Esophagus squamous epithelium (tissue), 5 donors: ENCODE measurements around the gene CDH13. TPM values are rescaled to one million over a fixed set of nuclear protein-coding genes. Genes with fewer than 3 reads are reported as not detected.

Experiments used
- DNase-seq: peaks from one replicate; lab custom pipeline; 2025; lab: John Stamatoyannopoulos, UW
- H3K27ac ChIP-seq, 4 donors: fragments of 200-600 bp; sonication (generic); one replicate each; pipeline ENCODE4 v1.5.1; 2016 to 2019; ENCODE audit warnings: mild to moderate bottlenecking in 1 of 4
- H3K27me3 ChIP-seq, 4 donors: fragments of 200-600 bp; sonication (generic); 1 replicate in 3 of 4; 2 replicates in 1 of 4; pipeline versions ENCODE4 v1.5.1 to v1.6.0; 2017 to 2021; ENCODE audit warnings: antibody characterized with exemption in 1 of 4
- H3K36me3 ChIP-seq, 3 donors: fragments of 200-600 bp; sonication (generic); one replicate each; pipeline ENCODE4 v1.5.1; 2016 to 2019
- H3K4me1 ChIP-seq, 3 donors: fragments of 200-600 bp; sonication (generic); one replicate each; pipeline ENCODE4 v1.5.1; 2017 to 2019
- H3K4me3 ChIP-seq, 4 donors: fragments of 200-600 bp; sonication (generic); 1 replicate in 3 of 4; 2 replicates in 1 of 4; pipeline ENCODE4 v1.5.1; 2016 to 2019; ENCODE audit warnings: mild to moderate bottlenecking in 2 of 4, moderate library complexity in 1 of 4
- H3K9me3 ChIP-seq, 3 donors: fragments of 200-600 bp; sonication (generic); one replicate each; pipeline ENCODE4 v1.5.1; 2016 to 2019
- CTCF ChIP-seq, 6 experiments: fragments of 450-650 bp in 4 of 6; fragments of 200-600 bp in 2 of 6; sonication (generic) in 2 of 6; IDR thresholded peaks; one replicate each; pipeline ENCODE4 v1.5.1; 2016 to 2019; ENCODE audit warnings: antibody characterized with exemption in 6 of 6, mild to moderate bottlenecking in 4 of 6, moderate library complexity in 4 of 6
- POLR2A ChIP-seq, 4 donors: fragments of 450-650 bp; IDR thresholded peaks; one replicate each; pipeline ENCODE4 v1.6.1; 2017; ENCODE audit warnings: antibody characterized with exemption in 4 of 4, mild to moderate bottlenecking in 4 of 4, moderate library complexity in 3 of 4
- WGBS, 2 donors: methylation state at CpG; one replicate each; pipeline ENCODE4 v1.1.5; 2018; 5-methylcytosine and 5-hydroxymethylcytosine counted together
- intact Hi-C: fragments of 100-400 bp; cut with DNase I; formaldehyde crosslinking; loops from one replicate; pipeline ENCODE4 v1.15.0; 2022
- total RNA-seq, 4 donors: library from RNA; depleted of rRNA; stranded (reverse); fragments of >200 nt; gene quantifications; one replicate each; pipeline ENCODE4 v1.1.0, GENCODE V29; 2016
- donor health status: DM: yes; HTN: yes; CAD: no.

CDH13 gene
- total RNA-seq, 4 donors from 2014 or later, result 6.9 to 31.9 (median 21.1) TPM

GRCh38 chr16:83728492-83728891 is 1101.7 kb downstream of the CDH13 start:
- Histone ChIP-seq H3K4me3 (no peak overlapping the region), H3K27ac (no peak overlapping the region), H3K4me1 (no peaks in the 10 kb centered on the region), H3K36me3 (no peaks in the 10 kb centered on the region), H3K27me3 (no peaks in the 10 kb centered on the region), H3K9me3 (no peaks in the 10 kb centered on the region)
- WGBS, 2 donors, result 58 to 66% methylated on average over 6 of the region's 6 CpGs
- intact Hi-C loops, result no loop called here
- DNase-seq, result no peak
- TF ChIP-seq CTCF (IDR thresholded peaks at IDR 0.05) (no peak), POLR2A (IDR thresholded peaks at IDR 0.05) (no peak)

DNA sequence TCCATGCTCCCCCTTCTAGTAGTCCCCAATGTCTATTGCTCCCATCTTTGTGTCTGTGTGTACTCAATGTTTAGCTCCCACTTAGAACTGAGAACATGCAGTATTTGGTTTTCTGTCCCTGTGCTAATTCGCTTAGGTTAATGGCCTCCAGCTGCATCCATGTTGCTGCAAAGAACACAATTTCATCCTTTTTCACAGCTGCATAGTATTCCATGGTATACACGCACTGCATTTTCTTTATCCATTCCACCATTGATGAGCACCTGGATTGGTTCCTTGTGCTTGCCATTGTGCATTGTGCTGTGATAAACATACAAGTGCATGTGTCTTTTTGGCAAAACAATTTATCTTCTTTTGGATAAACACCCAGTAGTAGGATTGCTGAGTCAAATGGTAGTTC is 1104.0 kb downstream of the CDH13 start:
- Histone ChIP-seq H3K4me1 (no peaks in the 10 kb centered on the region), H3K27ac (no peak overlapping the region), H3K36me3 (no peaks in the 10 kb centered on the region), H3K27me3 (no peaks in the 10 kb centered on the region), H3K4me3 (no peak overlapping the region), H3K9me3 (no peaks in the 10 kb centered on the region)
- intact Hi-C loops, result no loop called here
- TF ChIP-seq POLR2A (IDR thresholded peaks at IDR 0.05) (no peak), CTCF (IDR thresholded peaks at IDR 0.05) (no peak)
- WGBS, 2 donors, result 26 to 39% methylated on average over 2 of the region's 2 CpGs
- DNase-seq, result no peak

DNA sequence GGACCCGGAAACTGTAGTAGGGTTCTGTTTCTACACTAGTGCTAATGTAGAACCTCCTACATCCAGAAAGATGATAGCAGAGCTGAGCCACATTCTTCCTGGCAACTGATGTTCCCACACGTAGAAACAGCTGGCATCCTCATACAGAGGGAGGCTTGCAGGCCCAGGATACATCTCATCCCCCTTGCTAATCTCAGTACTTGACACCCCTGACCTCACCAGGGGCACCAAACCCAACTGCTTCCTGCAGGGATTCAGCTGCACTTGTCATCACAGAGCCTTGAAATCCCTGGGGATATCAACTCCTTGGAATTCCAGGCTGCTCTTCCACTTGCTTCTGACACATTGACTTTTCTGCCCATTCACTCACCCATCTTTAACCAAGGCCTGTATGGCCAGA is 1105.8 kb downstream of the CDH13 start:
- Histone ChIP-seq H3K4me3 (no peak overlapping the region), H3K9me3 (no peaks in the 10 kb centered on the region), H3K27me3 (no peaks in the 10 kb centered on the region), H3K27ac (no peak overlapping the region), H3K36me3 (no peaks in the 10 kb centered on the region), H3K4me1 (no peaks in the 10 kb centered on the region)
- WGBS, 2 donors, result 75 to 82% methylated on average over 2 of the region's 2 CpGs
- no peak for TF ChIP-seq CTCF (IDR thresholded peaks at IDR 0.05)
- no peak for TF ChIP-seq POLR2A (IDR thresholded peaks at IDR 0.05)
- intact Hi-C loops, result no loop called here
- no peak for DNase-seq

GRCh38 chr16:83733301-83733700 is 1106.5 kb downstream of the CDH13 start:
- WGBS, 2 donors, result 66 to 80% methylated on average over 8 to 9 of the region's 9 CpGs
- H3K9me3 ChIP-seq, result no peaks in the 10 kb centered on the region
- no peaks in the 10 kb centered on the region for H3K27me3 ChIP-seq
- H3K4me1 ChIP-seq, result no peaks in the 10 kb centered on the region
- H3K4me3 ChIP-seq, result no peak overlapping the region
- no peaks in the 10 kb centered on the region for H3K36me3 ChIP-seq
- no peak for TF ChIP-seq POLR2A (IDR thresholded peaks at IDR 0.05)
- no peak for TF ChIP-seq CTCF (IDR thresholded peaks at IDR 0.05)
- intact Hi-C loops, result no loop called here
- DNase-seq, result no peak
- H3K27ac ChIP-seq, result no peak overlapping the region

DNA sequence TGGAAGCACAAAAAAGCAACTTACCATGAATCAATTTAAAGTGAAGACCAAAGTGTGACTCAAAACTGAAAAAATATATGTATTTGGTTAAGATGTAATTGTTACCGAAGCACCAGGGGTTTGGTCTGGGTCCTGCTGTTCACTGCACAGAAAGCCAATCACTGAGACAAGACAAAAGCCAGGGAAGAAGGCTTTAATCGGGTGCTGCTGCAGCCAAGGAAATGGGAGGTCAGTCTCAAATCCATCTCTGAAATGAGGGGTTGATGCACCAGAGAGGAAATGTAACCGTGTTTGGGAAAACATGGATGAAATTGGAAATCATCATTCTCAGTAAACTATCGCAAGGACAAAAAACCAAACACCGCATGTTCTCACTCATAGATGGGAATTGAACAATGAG is 1107.4 kb downstream of the CDH13 start:
- no peaks in the 10 kb centered on the region for H3K4me1 ChIP-seq
- intact Hi-C loops, result no loop called here
- H3K36me3 ChIP-seq, result no peaks in the 10 kb centered on the region
- no peak overlapping the region for H3K4me3 ChIP-seq
- TF ChIP-seq POLR2A (IDR thresholded peaks at IDR 0.05) (no peak), CTCF (IDR thresholded peaks at IDR 0.05) (no peak)
- no peaks in the 10 kb centered on the region for H3K9me3 ChIP-seq
- no peak overlapping the region for H3K27ac ChIP-seq
- no peaks in the 10 kb centered on the region for H3K27me3 ChIP-seq
- no peak for DNase-seq
- WGBS, 2 donors, result 73 to 76% methylated on average over 5 of the region's 5 CpGs
